Bone marrow (tissue), 2 donors: ENCODE measurements around the gene ABHD4.
A peak's percentile ranks its signal among the peaks of the same experiment; 100 is the strongest.

Experiments used
- DNase-seq, 2 donors: peaks; one replicate each; lab custom pipeline; 2025; lab: John Stamatoyannopoulos, UW

Gene ABHD4, protein sequence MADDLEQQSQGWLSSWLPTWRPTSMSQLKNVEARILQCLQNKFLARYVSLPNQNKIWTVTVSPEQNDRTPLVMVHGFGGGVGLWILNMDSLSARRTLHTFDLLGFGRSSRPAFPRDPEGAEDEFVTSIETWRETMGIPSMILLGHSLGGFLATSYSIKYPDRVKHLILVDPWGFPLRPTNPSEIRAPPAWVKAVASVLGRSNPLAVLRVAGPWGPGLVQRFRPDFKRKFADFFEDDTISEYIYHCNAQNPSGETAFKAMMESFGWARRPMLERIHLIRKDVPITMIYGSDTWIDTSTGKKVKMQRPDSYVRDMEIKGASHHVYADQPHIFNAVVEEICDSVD

GRCh38 chr14:22598099-22598895 is at the start of gene ABHD4:
Gene ABHD4, plus strand, starts transcription at chr14:22598300. Its CDS starts 7 bp downstream, at chr14:22598307.
- peak; percentile 7 to 72 for DNase-seq

DNA sequence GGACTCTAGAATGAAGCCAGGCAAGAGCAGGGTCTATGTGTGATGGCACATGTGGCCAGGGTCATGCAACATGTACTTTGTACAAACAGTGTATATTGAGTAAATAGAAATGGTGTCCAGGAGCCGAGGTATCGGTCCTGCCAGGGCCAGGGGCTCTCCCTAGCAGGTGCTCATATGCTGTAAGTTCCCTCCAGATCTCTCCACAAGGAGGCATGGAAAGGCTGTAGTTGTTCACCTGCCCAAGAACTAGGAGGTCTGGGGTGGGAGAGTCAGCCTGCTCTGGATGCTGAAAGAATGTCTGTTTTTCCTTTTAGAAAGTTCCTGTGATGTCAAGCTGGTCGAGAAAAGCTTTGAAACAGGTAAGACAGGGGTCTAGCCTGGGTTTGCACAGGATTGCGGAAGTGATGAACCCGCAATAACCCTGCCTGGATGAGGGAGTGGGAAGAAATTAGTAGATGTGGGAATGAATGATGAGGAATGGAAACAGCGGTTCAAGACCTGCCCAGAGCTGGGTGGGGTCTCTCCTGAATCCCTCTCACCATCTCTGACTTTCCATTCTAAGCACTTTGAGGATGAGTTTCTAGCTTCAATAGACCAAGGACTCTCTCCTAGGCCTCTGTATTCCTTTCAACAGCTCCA is 48.7 kb upstream of the ABHD4 start:
- no peak for DNase-seq

- DNase-seq: peak in 1 of 2 donors; percentile 91
Observed at GRCh38 chr14:22549981-22550673, 48.0 kb upstream of the ABHD4 start.

DNA sequence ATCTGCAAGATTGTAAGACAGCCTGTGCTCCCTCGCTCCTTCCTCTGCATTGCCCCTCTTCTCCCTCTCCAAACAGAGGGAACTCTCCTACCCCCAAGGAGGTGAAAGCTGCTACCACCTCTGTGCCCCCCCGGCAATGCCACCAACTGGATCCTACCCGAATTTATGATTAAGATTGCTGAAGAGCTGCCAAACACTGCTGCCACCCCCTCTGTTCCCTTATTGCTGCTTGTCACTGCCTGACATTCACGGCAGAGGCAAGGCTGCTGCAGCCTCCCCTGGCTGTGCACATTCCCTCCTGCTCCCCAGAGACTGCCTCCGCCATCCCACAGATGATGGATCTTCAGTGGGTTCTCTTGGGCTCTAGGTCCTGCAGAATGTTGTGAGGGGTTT is 46.5 kb upstream of the ABHD4 start:
- no peak for DNase-seq

GRCh38 chr14:22552001-22552826 is 45.9 kb upstream of the ABHD4 start:
- DNase-seq: no peak

- no peak for DNase-seq
Observed at GRCh38 chr14:22552827-22553076, 45.3 kb upstream of the ABHD4 start.

- DNase-seq: no peak
Observed at GRCh38 chr14:22553445-22553844, 44.7 kb upstream of the ABHD4 start.

DNA sequence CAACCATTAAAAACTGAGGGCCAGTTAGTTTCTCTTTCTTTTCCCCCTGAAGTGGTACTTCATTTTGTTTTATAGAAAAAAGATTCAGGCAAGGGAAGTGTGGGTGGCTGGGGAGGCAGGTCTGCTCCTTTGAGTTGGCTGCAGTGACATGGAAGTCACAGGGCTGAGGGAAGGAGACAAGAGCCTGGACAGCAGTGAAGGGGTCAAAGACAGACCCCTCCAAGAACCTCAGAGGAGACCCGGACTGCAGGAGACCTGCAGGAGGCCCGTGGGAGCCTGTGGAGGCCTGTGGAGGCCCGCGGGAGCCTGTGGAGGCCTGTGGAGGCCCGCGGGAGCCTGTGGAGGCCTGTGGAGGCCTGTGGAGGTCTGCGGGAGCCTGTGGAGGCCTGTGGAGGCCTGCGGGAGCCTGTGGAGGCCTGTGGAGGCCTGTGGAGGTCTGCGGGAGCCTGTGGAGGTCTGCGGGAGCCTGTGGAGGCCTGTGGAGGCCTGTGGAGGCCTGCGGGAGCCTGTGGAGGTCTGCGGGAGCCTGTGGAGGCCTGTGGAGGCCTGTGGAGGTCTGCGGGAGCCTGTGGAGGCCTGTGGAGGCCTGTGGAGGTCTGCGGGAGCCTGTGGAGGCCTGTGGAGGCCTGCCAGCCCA is 44.1 kb upstream of the ABHD4 start:
- peak in 1 of 2 donors; percentile 31 for DNase-seq

- no peak for DNase-seq
Observed at GRCh38 chr14:22554498-22555383, 43.4 kb upstream of the ABHD4 start.

DNA sequence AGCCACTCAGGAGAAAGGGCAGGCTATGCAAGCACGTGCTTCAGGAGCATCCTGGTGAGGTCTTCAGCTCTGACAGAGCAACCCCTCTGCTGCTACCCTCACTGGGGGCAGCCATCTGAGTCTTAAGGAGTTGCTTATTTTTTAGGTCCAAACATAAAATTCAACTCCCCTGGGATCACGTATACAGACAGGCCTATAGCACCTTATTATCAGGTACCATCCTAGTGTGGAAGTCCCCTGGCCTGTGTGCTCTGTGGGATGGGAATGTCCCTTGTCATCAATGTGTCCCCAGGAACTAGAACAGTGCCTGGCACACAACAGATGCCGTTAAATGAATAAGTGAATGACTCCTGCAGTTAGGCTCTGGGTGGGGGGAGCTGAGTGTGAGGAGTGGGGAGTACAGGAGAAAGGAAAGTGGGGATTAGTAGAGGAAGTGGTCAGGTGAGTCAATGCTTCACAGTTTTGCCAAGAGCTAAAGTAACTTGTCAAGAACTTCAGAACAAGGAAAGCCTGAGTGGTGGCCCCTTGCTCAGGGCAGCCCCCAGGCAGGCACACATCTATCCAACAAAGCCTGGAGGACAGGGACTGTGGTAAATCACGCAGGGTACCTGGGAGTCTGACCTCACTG is 42.6 kb upstream of the ABHD4 start:
- DNase-seq: no peak

- DNase-seq: peak; percentile 33 to 95
Observed at GRCh38 chr14:22556021-22556989, 41.8 kb upstream of the ABHD4 start.

DNA sequence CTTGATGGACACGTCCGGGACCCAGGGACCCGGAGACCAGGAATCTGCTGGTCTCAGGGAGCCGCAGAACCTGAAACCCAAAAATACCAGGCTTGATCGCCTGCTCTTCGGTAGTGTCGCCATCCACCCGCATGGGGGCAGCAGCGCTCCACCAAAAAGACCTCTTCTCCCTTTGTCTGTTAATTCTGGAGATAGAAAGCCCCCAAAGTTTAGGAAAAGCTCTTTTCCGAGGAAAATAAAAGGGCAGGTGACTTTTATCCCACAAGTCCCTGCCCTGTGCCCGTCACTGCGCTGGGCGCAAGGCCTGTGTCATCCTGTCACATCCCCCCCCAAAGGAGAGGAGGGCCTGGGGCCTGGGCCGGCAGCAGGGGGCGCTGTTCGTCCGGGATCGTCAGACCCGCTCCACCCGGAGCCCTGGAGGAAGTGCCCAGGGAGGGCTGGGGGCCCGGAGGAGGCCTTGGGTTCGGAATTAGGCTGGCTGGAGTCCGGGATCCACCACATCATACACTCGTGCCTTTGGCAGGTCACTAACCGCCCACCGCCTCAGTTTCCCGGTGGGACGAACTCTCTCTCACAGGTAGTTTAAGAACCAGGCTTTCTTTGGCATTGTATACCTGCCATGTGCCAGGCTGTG is 41.0 kb upstream of the ABHD4 start:
- peak; percentile 80 to 81 for DNase-seq

- no peak for DNase-seq
Observed at GRCh38 chr14:22557846-22558220, 40.3 kb upstream of the ABHD4 start.

DNA sequence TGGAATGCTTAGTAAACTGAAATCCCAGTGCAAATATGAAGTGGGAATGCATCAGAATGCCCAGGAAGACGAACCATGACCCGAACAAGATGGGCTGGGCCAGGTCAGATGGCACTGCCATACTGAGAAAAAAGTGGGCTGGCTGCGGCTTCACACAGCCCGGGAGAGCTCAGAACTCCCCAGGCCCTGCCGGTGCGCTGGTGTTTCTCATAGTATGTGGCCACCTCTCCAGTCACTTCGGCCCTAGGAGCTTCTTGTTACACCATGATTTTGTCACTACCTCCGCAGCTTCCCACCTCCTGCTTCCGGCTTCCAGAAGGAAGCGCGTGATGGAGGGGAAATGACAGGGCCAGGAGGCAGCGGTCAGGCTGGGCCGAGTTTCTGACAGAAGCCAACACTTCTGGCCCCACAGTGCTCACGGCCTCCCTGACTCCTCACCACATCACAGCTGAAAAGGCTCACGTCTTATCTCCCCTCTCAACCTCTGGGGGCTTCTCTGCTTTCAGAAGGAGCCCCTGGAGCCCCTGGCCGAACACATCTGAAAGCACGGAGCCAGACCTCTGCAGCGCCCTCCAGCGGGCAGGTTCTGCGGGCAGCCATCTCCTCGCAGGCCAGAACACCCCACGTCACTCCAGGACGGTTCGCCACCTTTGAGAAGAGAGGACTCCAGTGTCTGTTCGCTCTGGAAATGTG is 39.7 kb upstream of the ABHD4 start:
- DNase-seq: no peak

GRCh38 chr14:22559041-22559440 is 39.1 kb upstream of the ABHD4 start:
- no peak for DNase-seq

DNA sequence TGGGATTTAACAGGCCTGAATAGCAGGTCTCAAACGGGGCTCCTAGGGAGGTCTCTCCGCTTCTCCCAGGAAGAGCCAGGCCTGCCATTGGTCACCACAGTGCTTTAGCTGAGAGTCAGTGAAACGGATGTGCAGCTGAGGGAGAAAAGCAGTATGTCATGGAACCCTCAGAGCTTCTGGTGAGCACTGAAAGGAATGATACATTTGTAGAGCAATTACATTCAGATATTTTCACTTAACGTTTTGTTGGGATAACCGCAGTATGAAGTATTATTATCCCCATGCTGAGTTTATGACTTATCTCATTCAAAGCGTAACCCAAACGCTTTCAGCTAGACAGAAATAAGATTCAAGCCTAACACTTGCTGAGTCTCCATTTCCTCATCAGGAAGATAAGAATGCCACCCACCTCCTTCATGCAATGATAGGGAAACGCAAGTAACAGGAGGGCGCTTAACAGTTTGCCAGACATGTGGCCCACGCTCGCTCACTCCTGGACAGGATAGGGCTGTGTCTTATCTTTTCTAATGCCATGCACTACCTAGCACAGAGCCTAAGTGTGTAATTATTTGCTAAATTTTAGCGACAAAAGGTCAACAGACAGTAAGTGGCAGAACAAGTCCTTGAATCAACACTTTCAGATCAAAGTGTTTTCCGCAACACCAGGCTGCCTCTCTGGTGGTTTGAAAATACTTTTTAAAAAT is 37.3 kb upstream of the ABHD4 start:
- no peak for DNase-seq

DNA sequence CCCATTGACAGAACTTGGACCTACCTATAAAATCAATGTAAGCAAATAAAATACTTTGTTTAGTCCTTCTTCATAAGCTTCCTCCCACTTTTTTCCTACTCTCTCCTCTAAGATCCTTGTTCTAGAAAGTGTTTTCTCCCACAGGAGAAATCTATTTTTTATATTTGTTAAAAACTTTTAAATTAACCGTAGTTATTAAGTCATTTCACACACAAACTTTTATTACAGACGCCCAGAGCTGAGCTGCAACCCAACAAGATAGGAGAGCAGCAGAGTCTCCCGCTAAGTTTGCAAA is 36.8 kb upstream of the ABHD4 start:
- DNase-seq: no peak
